NAMALWA (cell line): ENCODE results near the gene TRDN.
"Not testable (repeated sequence)": the region's sequence is repeated elsewhere in the genome, so short reads cannot be mapped to it uniquely, and the experiment has no call there.

Source experiments
- DNase-seq: peaks from one replicate; pipeline ENCODE4 v3.0.0-alpha.2; 2015; ENCODE audit warnings: low spot score

TRDN gene

DNA sequence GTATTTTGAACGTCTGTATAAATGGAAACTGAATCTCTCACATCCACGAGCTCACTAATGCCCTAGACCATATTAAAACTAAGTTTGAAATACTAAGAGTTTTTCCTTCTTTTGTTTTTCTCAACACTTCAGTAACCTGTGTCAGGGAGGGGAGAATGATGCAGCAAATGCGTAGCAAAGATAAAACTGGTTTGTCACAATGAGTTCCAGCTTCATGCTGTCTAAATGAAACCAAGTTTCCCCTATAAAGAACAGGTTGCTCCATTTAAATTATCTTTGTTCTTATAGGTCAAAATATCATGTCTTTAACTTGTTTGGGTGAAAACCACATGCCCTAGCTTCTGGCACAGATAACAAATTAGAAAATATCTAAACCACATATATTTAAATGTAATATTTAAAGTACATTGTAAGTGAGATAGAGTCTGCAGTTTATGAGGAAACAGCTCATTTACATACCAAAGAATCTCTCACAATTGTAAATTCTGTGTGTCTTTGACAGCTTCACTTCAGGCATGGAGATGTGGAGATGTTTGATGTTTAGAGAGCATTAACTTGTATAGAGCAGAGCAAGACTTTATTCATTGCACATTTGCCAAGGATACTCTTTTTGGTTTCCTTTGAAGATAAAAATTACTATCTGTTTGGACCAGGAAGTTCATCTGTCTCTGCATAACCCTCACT, 7.3 kb downstream of the TRDN start:
- peak; percentile 5 for DNase-seq

DNA sequence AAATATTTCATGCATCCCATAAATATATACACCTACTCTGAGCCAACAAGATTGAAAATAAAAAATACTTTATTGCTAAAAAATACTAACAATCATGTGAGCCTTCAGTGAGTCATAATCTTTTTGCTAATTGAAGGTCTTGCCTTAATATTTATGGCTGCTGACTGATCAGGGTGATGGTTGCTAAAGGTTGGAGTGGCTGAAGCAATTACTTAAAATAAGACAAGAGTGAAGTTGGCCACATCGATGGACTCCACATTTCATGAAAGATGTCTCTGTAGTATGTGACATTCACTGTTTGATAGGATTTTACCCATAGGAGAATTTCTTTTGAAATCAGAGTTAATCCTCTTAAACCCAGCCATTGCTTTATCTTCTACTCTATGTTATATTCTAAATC, 11.1 kb downstream of the TRDN start:
- no peak for DNase-seq

DNA sequence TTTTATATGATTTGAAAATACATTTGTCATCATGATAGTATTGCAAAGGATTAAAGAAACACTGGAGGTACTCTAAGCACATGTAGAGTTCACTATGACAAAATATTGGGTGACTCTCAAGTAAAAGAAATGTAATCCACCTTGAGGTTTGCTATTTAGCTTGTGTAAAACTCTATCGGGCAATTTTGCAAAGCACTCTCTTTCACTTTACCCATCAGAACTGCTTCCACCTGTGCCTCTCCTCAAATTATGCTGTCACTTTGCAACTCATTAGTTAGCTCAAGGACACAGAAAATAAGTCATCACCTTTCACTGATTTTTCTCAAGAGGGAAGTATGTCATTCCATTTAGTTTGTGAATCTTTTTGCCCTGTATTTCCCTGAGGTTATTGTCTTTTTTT, 14.0 kb downstream of the TRDN start:
- DNase-seq, result no peak

DNA sequence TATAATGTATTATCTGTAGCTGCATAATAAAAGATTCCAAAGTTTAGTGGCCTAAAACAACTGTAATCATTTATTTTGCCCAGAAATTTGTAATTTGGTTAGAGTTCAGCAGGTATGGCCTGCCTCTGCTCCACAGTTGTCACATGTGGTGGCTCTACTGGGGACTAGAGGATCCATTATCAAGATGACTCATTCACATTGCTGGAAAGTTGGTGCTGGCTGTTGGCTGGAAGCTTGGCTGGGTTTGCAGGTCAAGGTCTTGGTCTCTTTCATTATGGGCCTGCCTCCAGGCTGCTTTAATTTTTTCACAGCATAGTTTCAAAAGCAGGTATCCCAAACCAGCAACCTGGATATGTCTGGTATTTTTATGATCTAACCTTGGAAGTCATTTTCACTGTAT, 17.6 kb downstream of the TRDN start:
- no peak for DNase-seq

- DNase-seq, result no peak
Measured at GRCh38 chr6:123616942-123617341, 19.8 kb downstream of the TRDN start.

- no peak for DNase-seq
Measured at GRCh38 chr6:123616016-123616415, 20.7 kb downstream of the TRDN start.

GRCh38 chr6:123610779-123611178, 26.0 kb downstream of the TRDN start:
- no peak for DNase-seq

DNA sequence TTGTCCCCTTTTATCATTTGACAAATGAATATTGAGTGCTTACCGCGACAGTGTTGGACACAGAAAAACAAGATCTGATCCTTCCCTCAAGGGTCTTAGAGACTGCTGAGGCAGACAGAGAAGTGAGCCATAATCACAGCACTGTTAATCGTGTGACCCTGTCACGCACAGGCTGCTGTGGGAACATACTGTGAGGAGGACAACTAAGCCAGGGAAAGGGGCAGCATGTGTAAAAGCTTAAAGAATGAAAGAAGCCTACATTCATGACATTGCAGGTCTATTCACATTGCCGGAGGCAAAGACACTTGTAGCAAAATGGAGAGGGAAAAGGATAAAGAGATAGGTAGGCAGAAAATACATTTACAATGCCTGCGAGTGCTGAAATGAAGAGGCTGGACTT, 32.7 kb downstream of the TRDN start:
- DNase-seq, result no peak

GRCh38 chr6:123598011-123598410, 38.7 kb downstream of the TRDN start:
- no peak for DNase-seq

- DNase-seq, result peak; percentile 26
Measured at GRCh38 chr6:123594776-123595175, 42.0 kb downstream of the TRDN start.

- DNase-seq, result no peak
Measured at GRCh38 chr6:123592426-123592825, 44.3 kb downstream of the TRDN start.

GRCh38 chr6:123589973-123590372, 46.8 kb downstream of the TRDN start:
- no peak for DNase-seq

GRCh38 chr6:123589317-123589716, 47.4 kb downstream of the TRDN start:
- DNase-seq, result no peak

DNA sequence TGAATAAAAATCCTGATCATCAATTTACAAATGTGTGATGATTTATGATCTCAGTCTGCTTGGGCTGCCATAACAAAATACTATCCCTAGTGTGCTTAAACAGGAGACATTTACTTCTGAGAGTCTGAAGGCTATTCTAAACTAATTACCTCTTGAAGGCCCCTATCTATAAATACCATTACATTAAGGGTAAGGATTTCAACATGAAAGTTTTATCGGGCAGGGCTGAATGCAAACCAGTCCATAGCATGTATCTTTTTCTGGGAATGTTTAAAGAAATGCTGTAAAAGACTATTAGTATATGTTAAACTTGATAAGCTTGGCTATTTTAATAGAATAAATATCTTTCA, 48.2 kb downstream of the TRDN start:
- DNase-seq, result no peak

GRCh38 chr6:123587838-123588545, 48.8 kb downstream of the TRDN start:
- no peak for DNase-seq

GRCh38 chr6:123587407-123587806, 49.3 kb downstream of the TRDN start:
- not testable (repeated sequence) for DNase-seq

DNA sequence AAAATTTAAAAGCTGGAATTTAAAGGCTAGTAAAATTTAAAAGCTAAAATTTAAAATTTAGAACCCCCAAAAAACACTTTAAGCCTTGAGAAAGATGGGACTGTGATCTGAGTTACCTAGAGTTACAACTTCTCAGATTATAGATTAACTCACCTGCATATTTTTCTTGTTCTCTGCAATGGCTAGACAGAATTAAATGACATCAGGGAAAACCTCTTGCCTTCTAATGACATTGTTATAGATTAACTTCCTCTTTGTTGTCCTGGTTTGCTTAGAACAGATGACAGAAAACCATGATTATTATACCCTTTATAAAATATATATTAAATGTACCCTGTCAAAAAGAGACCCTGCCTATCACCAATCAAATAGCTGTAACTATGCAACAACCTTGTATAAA, 56.4 kb downstream of the TRDN start:
- DNase-seq, result no peak

DNA sequence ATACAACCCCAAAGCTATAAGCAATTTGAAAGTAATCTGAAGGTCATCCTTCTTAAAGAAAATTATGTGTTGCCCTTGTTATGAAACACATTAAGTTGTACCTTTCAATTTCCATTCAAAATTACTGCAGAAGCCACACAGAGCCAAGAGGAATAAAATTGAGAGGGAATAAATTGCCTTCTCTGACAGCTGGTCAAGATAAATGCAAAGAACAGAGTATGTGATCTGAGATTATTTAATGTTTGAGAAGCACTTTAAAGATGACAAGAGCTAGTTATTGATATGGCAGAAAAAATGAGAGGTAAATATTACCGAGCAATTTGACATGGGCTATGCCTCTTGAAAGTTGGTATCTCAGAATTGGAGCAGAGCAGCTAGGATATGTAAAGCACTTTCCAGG, 61.6 kb downstream of the TRDN start:
- DNase-seq, result no peak

DNA sequence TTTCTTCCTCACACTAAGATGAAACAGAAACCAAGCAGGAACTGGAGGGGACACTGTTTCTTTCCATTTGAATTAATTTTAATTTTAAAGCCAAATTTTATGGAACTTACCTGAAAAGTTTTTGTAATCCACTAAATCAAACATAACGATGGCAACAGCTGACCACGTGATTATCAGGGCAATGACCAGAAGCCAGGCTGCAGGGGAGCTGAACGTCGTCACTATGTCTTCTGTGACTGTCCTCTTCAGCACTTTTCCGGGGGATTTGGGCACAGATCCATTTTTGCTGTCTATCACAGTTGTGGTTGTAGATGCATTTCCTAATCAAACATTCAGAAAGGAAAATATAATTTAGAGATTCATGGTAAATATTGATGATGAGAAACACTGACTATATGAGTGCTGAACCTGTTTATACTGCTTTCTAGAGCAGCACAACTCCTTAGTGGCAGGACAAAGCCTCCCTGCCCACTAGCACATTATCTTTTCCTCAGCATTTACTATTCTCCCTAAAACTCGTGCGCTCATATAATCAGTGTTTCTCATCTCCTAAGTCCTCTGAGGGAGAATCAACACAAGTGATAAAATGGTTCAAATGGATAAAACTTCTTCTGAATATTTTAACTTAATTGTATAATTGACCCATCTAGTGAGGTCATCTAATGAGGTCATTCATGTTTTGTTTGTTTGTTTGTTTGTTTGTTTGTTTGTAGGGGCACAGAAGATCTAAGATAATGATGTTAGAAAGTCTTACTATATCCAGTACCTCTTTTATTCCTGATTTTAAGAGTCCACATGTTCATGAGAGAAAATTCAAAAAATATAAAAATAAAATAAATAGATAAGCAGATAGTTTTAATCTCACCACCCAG, 65.7 kb downstream of the TRDN start:
- no peak for DNase-seq

DNA sequence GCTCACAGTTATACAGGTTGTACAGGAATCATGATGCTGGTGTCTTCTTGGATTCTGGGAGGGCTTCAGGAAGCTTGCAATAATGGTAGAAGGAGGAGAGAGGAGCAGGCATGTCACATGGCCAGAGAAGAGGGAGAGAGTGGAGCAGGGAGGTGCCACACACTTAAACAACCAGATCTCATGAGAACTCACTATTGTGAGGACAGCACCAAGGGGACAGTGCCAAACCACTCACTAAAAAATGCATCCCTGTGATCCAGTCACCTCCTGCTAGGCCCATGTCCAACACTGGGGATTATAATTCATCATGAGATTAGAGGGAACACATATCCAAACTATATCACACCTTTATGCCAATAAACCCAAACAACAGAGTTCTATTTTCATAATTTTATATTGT, 67.2 kb downstream of the TRDN start:
- DNase-seq, result no peak

- no peak for DNase-seq
Measured at GRCh38 chr6:123565529-123565928, 71.2 kb downstream of the TRDN start.

DNA sequence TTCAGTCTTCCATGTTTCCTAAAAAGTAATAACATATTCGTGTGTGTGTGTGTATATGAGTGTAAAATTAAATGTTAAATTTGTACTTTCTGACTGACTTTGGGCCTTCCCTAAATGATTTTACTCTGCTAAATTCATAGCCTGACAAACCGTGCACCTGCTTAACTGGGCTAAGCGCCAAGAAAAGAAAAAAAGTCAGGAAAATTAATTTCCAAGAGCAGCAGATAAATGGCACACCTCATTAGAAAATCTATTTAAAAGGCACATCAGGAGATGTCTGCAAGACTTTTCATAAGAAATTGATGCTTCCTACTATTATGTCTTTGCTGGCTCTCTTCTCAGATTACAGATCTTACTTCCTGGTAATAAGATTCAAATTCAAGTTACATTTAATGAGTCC, 72.4 kb downstream of the TRDN start:
- no peak for DNase-seq

- DNase-seq, result no peak
Measured at GRCh38 chr6:123562677-123563076, 74.1 kb downstream of the TRDN start.
